ENCODE data around the gene MARK3.

Gene MARK3

GRCh38 chr14:103527408-103528145 is 142.4 kb downstream of the MARK3 start:
- TF ChIP-seq CTCF (IDR thresholded peaks at IDR 0.05; ENCODE audit: borderline replicate concordance, insufficient read depth, low read depth, low read length): no peak
- H3K4me3 ChIP-seq (ENCODE audit: low read depth, low read length): peak overlapping the region; percentile 86

GRCh38 chr14:103528146-103528586 is 143.0 kb downstream of the MARK3 start:
- no peak for TF ChIP-seq CTCF (IDR thresholded peaks at IDR 0.05; ENCODE audit: borderline replicate concordance, insufficient read depth, low read depth, low read length)
- H3K4me3 ChIP-seq (ENCODE audit: low read depth, low read length): peak overlapping the region; percentile 86

GRCh38 chr14:103528587-103529382 is 143.6 kb downstream of the MARK3 start, which contains the start of gene TRMT61A:
TRMT61A (plus strand) TSS chr14:103529196; CDS start chr14:103529979, 783 bp downstream.
- peak within 1 kb of the TSS; percentile 86 for H3K4me3 ChIP-seq (ENCODE audit: low read depth, low read length)
- TF ChIP-seq CTCF (IDR thresholded peaks at IDR 0.05; ENCODE audit: borderline replicate concordance, insufficient read depth, low read depth, low read length): no peak

DNA sequence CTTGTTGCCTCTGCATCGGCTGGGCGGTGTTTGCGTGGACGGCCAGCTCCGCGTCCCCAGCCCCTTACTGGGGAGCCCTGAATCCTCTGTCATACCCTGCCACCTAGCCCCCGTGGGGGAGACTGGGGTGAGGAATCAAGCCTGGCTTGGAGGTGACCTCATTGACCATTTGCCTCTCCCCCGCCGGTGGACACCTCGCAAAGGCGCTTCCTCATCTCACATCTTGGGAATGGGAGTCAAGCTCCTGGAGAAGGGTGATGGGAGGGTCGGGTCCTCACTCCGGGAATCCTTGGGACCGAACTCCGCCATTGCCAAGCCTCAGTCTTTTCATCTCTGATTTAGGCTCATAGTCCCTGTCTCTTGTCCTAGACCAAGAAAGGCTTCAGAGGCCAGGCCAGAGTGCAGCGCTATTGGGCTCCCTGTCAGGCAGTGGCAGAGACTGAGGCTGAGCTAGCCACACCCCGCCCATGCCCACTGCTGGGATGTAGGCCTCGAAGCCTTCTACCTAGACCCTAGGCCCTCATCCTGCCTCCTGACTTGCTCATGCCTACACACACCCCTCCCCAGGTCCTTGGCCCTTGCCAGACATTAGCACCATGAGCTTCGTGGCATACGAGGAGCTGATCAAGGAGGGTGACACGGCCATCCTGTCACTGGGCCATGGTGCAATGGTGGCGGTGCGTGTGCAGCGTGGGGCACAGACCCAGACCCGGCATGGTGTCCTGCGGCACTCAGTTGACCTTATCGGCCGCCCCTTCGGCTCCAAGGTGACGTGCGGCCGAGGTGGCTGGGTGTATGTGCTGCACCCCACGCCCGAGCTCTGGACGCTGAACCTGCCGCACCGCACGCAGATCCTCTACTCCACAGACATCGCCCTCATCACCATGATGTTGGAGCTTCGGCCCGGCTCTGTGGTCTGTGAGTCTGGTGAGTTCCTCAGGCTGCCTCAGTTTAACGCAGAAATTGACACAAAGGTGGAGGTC is 144.5 kb downstream of the MARK3 start:
- TF ChIP-seq CTCF (IDR thresholded peaks at IDR 0.05; ENCODE audit: borderline replicate concordance, insufficient read depth, low read depth, low read length): no peak
- H3K4me3 ChIP-seq (ENCODE audit: low read depth, low read length): peak overlapping the region; percentile 86

- peak overlapping the region; percentile 86 for H3K4me3 ChIP-seq (ENCODE audit: low read depth, low read length)
Measured at GRCh38 chr14:103530390-103530789, 145.2 kb downstream of the MARK3 start.

More at GRCh38 chr14:103530390-103530789, 145.2 kb downstream of the MARK3 start:
- TF ChIP-seq CTCF (IDR thresholded peaks at IDR 0.05; ENCODE audit: borderline replicate concordance, insufficient read depth, low read depth, low read length): no peak
